ENCODE results near the gene RILPL2.
"Not testable (repeated sequence)": the region's sequence is repeated elsewhere in the genome, so short reads cannot be mapped to it uniquely, and the experiment has no call there.

The RILPL2 gene

GRCh38 chr12:123379391-123379790 is 57.1 kb downstream of the RILPL2 start:
- no peak for FAIRE-seq

GRCh38 chr12:123372415-123372814 is 64.1 kb downstream of the RILPL2 start:
- not testable (repeated sequence) for FAIRE-seq

- FAIRE-seq, result not testable (repeated sequence)
Measured at GRCh38 chr12:123371667-123372368, 64.7 kb downstream of the RILPL2 start.

- no peak for FAIRE-seq
Measured at GRCh38 chr12:123369229-123369628, 67.3 kb downstream of the RILPL2 start.

GRCh38 chr12:123368431-123368830 is 68.1 kb downstream of the RILPL2 start:
- FAIRE-seq, result not testable (repeated sequence)

GRCh38 chr12:123367511-123367910 is 69.0 kb downstream of the RILPL2 start:
- FAIRE-seq, result no peak

All from G401.6 (cell line).